IPS-18a (cell line): ENCODE data around the gene NEU2.

Experiments used
- H3K27ac ChIP-seq: one replicate; pipeline ENCODE4 v1.5.1; 2013; ENCODE audit warnings: low read length
- H3K27me3 ChIP-seq: one replicate; pipeline ENCODE4 v1.6.1; 2013; ENCODE audit warnings: mild to moderate bottlenecking, low read length; ENCODE audit not compliant: control insufficient read depth, insufficient read depth
- H3K36me3 ChIP-seq: one replicate; pipeline ENCODE4 v1.6.1; 2013; ENCODE audit warnings: low read depth, low read length; ENCODE audit not compliant: control insufficient read depth
- H3K4me1 ChIP-seq: one replicate; pipeline ENCODE4 v1.6.1; 2013; ENCODE audit warnings: low read depth, low read length; ENCODE audit not compliant: control insufficient read depth
- H3K4me3 ChIP-seq: one replicate; pipeline ENCODE4 v1.5.1; 2013; ENCODE audit warnings: low read length
- H3K9ac ChIP-seq: one replicate; pipeline ENCODE4 v1.6.1; 2013; ENCODE audit warnings: mild to moderate bottlenecking, low read length, moderate library complexity
- H3K9me3 ChIP-seq: one replicate; pipeline ENCODE4 v1.6.1; 2013; ENCODE audit warnings: low read depth, low read length; ENCODE audit not compliant: control insufficient read depth

NEU2 gene

DNA sequence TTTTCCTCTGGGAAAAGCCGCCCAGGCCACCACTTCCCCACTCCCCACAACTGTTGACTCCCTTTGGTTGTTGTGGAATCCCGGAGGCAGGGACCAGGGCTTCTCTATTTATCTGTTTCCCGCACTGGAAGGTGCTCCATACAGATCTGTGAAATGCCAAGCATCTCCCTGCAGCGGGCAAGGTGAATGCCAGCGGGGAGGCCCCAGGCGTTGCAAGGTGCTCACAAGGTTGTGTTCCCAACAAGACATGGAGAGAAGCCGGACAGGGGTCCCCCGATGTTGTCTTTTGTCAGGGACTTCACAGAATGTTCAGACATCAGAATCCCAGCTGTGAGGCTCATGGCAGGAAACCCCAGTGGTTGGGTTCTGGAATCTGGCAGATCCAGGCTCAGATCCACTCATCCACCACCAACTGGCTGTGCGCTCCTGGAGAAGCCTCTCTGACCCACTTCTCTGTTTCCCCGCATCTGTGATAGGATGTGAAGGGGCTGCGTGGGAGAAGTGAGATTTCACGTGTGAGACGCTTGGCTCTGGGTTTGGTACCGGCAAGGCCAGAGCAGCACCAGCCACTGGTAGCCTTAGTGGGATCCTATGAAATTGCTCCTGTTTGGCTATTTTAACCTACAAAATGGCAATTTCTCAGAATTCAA, 8.6 kb upstream of the NEU2 start:
- no peak overlapping the region for H3K9ac ChIP-seq
- H3K27ac ChIP-seq, result no peak overlapping the region
- no peaks in the 10 kb centered on the region for H3K27me3 ChIP-seq
- no peak overlapping the region for H3K4me3 ChIP-seq
- no peaks in the 10 kb centered on the region for H3K4me1 ChIP-seq
- H3K9me3 ChIP-seq, result no peaks in the 10 kb centered on the region
- no peaks in the 10 kb centered on the region for H3K36me3 ChIP-seq

GRCh38 chr2:233025706-233026105, 6.8 kb upstream of the NEU2 start:
- H3K4me3 ChIP-seq, result no peak overlapping the region
- H3K27ac ChIP-seq, result no peak overlapping the region
- no peaks in the 10 kb centered on the region for H3K4me1 ChIP-seq
- H3K9ac ChIP-seq, result no peak overlapping the region
- H3K27me3 ChIP-seq, result no peaks in the 10 kb centered on the region
- H3K36me3 ChIP-seq, result no peaks in the 10 kb centered on the region
- H3K9me3 ChIP-seq, result no peaks in the 10 kb centered on the region

GRCh38 chr2:233026198-233026813, 6.2 kb upstream of the NEU2 start:
- Histone ChIP-seq H3K4me1 (no peaks in the 10 kb centered on the region), H3K4me3 (no peak overlapping the region), H3K9me3 (no peaks in the 10 kb centered on the region)

GRCh38 chr2:233029321-233029720, 3.2 kb upstream of the NEU2 start:
- Histone ChIP-seq H3K9me3 (no peaks in the 10 kb centered on the region), H3K27ac (no peak overlapping the region), H3K9ac (no peak overlapping the region), H3K4me3 (no peak overlapping the region), H3K27me3 (no peaks in the 10 kb centered on the region), H3K4me1 (no peaks in the 10 kb centered on the region), H3K36me3 (no peaks in the 10 kb centered on the region)

More at GRCh38 chr2:233026198-233026813, 6.2 kb upstream of the NEU2 start:
- H3K9ac ChIP-seq, result no peak overlapping the region
- H3K36me3 ChIP-seq, result no peaks in the 10 kb centered on the region
- H3K27ac ChIP-seq, result no peak overlapping the region
- H3K27me3 ChIP-seq, result no peaks in the 10 kb centered on the region

DNA sequence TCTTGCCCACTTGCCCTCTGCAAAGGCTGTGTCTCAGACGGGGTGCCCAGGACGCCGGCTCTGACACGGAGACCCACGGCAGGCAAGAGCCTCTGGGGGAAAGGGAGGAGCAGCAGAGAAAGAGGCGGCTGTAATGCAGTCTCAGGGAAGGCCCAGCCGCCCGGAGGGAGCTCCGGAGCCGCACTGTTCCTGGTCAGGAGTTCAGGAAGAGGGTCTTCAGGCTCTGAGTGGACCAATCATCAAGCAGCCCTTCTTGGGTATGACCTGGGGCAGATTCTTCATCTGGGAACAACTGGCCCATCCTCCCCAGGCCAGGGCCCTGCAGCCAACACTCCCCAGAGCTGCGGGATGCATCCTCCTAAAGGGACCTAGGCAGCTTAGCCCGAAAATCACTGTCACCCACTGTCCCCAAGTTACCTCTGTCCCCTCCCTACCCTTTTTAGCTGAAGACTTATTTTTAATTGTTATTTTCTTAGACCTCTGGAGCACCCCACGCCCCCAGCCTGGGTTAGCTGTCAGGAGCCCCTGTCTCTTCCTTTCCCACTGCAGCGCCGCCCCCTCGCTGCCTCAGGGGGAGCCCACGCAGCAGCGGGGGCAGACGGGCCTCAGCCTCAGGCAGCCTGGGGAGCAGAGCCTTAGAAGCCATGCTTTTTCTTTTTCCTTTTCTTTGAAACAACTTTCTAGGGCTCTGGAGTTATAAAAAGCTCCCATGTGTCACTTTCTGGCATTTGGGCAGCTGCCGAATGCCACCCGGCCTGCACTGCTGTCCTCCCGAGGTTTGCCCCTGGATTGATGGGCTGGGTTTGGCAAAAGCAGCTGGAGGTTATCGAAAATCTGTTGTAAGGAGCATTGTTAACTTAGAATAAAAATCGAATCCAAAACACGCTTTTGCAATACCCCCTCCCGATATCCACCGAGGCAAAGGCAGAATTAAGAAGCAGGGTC, 644 bp upstream of the NEU2 start:
- Histone ChIP-seq H3K4me3 (no peak overlapping the region), H3K27me3 (no peaks in the 10 kb centered on the region), H3K36me3 (no peaks in the 10 kb centered on the region), H3K4me1 (no peaks in the 10 kb centered on the region), H3K27ac (no peak overlapping the region), H3K9me3 (no peaks in the 10 kb centered on the region), H3K9ac (no peak overlapping the region)

GRCh38 chr2:233033672-233034071, 1.2 kb downstream of the NEU2 start:
- no peaks in the 10 kb centered on the region for H3K27me3 ChIP-seq
- H3K9ac ChIP-seq, result no peak overlapping the region
- no peak overlapping the region for H3K4me3 ChIP-seq
- no peak overlapping the region for H3K27ac ChIP-seq
- no peaks in the 10 kb centered on the region for H3K4me1 ChIP-seq
- no peaks in the 10 kb centered on the region for H3K36me3 ChIP-seq
- H3K9me3 ChIP-seq, result no peaks in the 10 kb centered on the region

- H3K27ac ChIP-seq, result no peak overlapping the region
- H3K9ac ChIP-seq, result no peak overlapping the region
- no peaks in the 10 kb centered on the region for H3K27me3 ChIP-seq
These were observed 1.8 kb downstream of the NEU2 start for GRCh38 chr2:233034091-233034882.

DNA sequence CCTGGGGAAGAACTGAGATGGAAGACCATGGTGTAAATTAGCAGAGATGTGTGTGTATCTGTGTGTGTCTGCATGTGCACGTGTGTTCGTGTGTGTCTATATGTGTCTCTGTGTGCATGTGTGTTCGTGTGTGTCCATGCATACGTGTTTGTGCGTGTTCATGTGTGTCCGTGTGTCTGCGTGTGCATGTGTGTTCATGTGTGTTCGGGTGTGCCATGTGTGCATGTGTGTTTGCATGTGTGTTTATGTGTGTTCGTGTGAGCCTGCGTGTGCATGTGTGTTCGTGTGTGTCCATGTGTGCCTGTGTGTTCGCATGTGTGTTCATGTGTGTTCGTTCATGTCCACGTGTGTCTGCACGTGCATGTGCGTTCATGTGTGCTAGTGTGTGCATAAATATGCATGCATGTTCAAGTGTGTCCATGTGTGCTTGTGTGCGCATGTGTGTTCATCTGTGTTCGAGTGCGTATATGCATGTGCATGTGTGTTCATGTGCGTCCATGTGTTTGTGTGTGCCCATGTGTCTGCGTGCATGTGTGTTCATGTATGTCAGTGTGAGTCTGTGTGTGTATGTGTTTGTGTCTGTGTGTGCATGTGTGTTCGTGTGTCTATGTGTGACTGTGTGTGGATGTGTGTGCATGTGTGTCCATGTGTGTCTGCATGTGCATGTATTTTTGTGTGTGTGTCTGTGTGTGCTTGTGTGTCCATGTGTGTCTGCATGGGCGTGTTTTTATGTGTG, 3.1 kb downstream of the NEU2 start:
- H3K27me3 ChIP-seq, result no peaks in the 10 kb centered on the region
- H3K4me1 ChIP-seq, result no peaks in the 10 kb centered on the region
- H3K9me3 ChIP-seq, result no peaks in the 10 kb centered on the region
- no peak overlapping the region for H3K9ac ChIP-seq
- no peaks in the 10 kb centered on the region for H3K36me3 ChIP-seq
- no peak overlapping the region for H3K27ac ChIP-seq
- no peak overlapping the region for H3K4me3 ChIP-seq

More at GRCh38 chr2:233034091-233034882, 1.8 kb downstream of the NEU2 start:
- Histone ChIP-seq H3K9me3 (no peaks in the 10 kb centered on the region), H3K4me3 (no peak overlapping the region), H3K36me3 (no peaks in the 10 kb centered on the region), H3K4me1 (no peaks in the 10 kb centered on the region)

GRCh38 chr2:233036162-233036838, 3.8 kb downstream of the NEU2 start:
- H3K27ac ChIP-seq, result no peak overlapping the region
- H3K9me3 ChIP-seq, result no peaks in the 10 kb centered on the region
- no peaks in the 10 kb centered on the region for H3K27me3 ChIP-seq
- no peaks in the 10 kb centered on the region for H3K4me1 ChIP-seq
- H3K9ac ChIP-seq, result no peak overlapping the region
- H3K4me3 ChIP-seq, result no peak overlapping the region
- no peaks in the 10 kb centered on the region for H3K36me3 ChIP-seq

DNA sequence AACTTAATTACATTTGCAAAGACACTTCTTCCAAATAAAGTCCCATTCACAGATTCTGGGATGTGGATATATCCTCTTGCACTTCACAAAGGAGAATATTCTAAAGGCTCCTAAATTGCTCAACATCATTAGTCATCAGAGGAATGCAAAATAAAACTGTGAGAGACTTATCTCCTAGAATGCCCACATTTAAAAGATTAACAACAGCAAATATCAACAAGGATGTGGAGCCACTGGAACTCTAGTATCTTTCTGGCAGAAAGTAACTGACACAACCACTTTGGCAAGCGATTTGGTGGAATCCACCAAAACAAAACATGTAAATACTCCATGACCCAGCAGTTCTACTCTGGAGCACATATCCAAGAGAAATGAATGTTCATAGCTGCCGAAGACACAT, 4.6 kb downstream of the NEU2 start:
- Histone ChIP-seq H3K9me3 (no peaks in the 10 kb centered on the region), H3K27me3 (no peaks in the 10 kb centered on the region), H3K36me3 (no peaks in the 10 kb centered on the region), H3K27ac (no peak overlapping the region), H3K4me3 (no peak overlapping the region), H3K4me1 (no peaks in the 10 kb centered on the region), H3K9ac (no peak overlapping the region)
